Activated CD4-positive, CD25-positive, alpha-beta regulatory T cell treated with anti-CD3 and anti-CD28 coated beads, Interleukin-2, amount 50 U/mL, for 16 hours (primary cell): ENCODE measurements around the gene TSPAN1.
A peak's percentile ranks its signal among the peaks of the same experiment; 100 is the strongest.

Source experiments
- DNase-seq: peaks from one replicate; pipeline ENCODE4 v3.0.0-alpha.2; 2020; ENCODE audit warnings: low read depth, low spot score

Gene TSPAN1

GRCh38 chr1:46174448-46175231 lies at the start of gene TSPAN1:
TSS of gene TSPAN1 (plus strand) at chr1:46175087. CDS start at chr1:46181108, 6,021 bp downstream.
- DNase-seq: no peak

- no peak for DNase-seq
Observed at GRCh38 chr1:46128344-46128743, 46.5 kb upstream of the TSPAN1 start.

- DNase-seq: no peak
Observed at GRCh38 chr1:46130121-46130520, 44.8 kb upstream of the TSPAN1 start.

- DNase-seq: no peak
Observed at GRCh38 chr1:46130606-46131005, 44.3 kb upstream of the TSPAN1 start.

- DNase-seq: no peak
Observed at GRCh38 chr1:46131093-46131492, 43.8 kb upstream of the TSPAN1 start.

GRCh38 chr1:46131712-46132528 lies 43.0 kb upstream of the TSPAN1 start:
- no peak for DNase-seq

GRCh38 chr1:46132529-46133180 lies 42.2 kb upstream of the TSPAN1 start, which contains the start of gene PIK3R3:
TSS of gene PIK3R3 (minus strand) at chr1:46132629. CDS start at chr1:46131952, 677 bp downstream.
- peak; percentile 72 for DNase-seq

- DNase-seq: peak; percentile 10
Observed at GRCh38 chr1:46133181-46133658, 41.7 kb upstream of the TSPAN1 start.

GRCh38 chr1:46133781-46134350 lies 41.0 kb upstream of the TSPAN1 start:
- DNase-seq: no peak

GRCh38 chr1:46134660-46135331 lies 40.1 kb upstream of the TSPAN1 start:
- no peak for DNase-seq

- no peak for DNase-seq
Observed at GRCh38 chr1:46136711-46137110, 38.2 kb upstream of the TSPAN1 start.

- no peak for DNase-seq
Observed at GRCh38 chr1:46137916-46138315, 37.0 kb upstream of the TSPAN1 start.

GRCh38 chr1:46148318-46148717 lies 26.6 kb upstream of the TSPAN1 start:
- no peak for DNase-seq

- DNase-seq: no peak
Observed at GRCh38 chr1:46150085-46150484, 24.8 kb upstream of the TSPAN1 start.

- DNase-seq: no peak
Observed at GRCh38 chr1:46152016-46152415, 22.9 kb upstream of the TSPAN1 start.

- DNase-seq: no peak
Observed at GRCh38 chr1:46153228-46153627, 21.7 kb upstream of the TSPAN1 start.

- no peak for DNase-seq
Observed at GRCh38 chr1:46153732-46154131, 21.2 kb upstream of the TSPAN1 start.

- no peak for DNase-seq
Observed at GRCh38 chr1:46157916-46158311, 17.0 kb upstream of the TSPAN1 start.

GRCh38 chr1:46158312-46159281 lies 16.3 kb upstream of the TSPAN1 start:
- no peak for DNase-seq

GRCh38 chr1:46159516-46159915 lies 15.4 kb upstream of the TSPAN1 start:
- DNase-seq: no peak
